GM12865 (cell line): ENCODE data around the gene RCC1.
"Not testable (repeated sequence)": the region's sequence is repeated elsewhere in the genome, so short reads cannot be mapped to it uniquely, and the experiment has no call there.

Experiments used
- DNase-seq: peaks from one replicate; pipeline ENCODE4 v3.0.0; 2010; ENCODE audit warnings: low read depth
- H3K4me3 ChIP-seq: 2 replicates; pipeline ENCODE4 v1.5.1; 2011; ENCODE audit warnings: mild to moderate bottlenecking, low read depth, low read length, control low read depth
- TF ChIP-seq, protein P1 (sequence below): IDR thresholded peaks from 2 replicates; pipeline ENCODE4 v1.5.1; 2011; ENCODE audit warnings: low read length, control low read depth, low read depth, inconsistent platforms; ENCODE audit not compliant: insufficient read depth; ENCODE audit errors: missing control alignments

The RCC1 gene

DNA sequence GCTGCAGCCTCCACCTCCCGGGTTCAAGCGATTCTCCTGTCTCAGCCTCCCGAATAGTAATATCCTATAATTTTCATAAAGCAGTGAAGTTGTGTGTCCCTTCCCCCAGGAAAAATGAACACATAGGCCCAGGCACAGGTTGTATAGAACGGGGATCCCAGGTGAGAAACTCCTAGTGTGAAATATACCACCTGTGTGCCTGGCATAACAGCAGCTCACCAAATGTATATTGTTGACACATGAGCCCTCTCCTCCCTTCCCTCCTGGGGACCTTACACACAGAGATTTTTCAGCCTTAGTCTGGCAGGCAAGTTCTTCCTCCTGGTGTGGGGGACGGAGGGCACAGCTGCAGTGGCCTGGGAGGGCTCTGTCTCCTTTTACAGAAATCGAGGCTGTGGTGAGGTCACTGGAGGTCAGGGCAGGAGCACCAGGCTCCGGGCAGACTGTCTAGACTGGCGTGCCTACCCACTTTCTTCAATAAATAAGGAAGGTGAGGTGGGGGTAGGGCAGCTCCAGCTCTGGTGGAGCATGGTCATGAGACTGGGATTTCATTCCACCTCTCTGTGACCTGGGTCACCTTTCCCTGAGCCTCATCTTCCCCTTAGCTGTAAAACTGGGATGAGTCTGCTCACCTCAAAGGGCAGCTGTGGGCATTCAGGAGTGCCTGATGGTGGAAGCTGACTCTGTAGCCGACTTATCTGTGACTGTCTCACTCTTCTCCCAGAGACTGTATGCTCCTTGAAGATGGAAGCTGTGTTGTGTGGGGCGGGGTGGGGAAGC lies 14.3 kb downstream of the RCC1 start:
- no peak for DNase-seq
- TF ChIP-seq, protein P1, sequence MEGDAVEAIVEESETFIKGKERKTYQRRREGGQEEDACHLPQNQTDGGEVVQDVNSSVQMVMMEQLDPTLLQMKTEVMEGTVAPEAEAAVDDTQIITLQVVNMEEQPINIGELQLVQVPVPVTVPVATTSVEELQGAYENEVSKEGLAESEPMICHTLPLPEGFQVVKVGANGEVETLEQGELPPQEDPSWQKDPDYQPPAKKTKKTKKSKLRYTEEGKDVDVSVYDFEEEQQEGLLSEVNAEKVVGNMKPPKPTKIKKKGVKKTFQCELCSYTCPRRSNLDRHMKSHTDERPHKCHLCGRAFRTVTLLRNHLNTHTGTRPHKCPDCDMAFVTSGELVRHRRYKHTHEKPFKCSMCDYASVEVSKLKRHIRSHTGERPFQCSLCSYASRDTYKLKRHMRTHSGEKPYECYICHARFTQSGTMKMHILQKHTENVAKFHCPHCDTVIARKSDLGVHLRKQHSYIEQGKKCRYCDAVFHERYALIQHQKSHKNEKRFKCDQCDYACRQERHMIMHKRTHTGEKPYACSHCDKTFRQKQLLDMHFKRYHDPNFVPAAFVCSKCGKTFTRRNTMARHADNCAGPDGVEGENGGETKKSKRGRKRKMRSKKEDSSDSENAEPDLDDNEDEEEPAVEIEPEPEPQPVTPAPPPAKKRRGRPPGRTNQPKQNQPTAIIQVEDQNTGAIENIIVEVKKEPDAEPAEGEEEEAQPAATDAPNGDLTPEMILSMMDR = no peak
- H3K4me3 ChIP-seq = no peak overlapping the region

DNA sequence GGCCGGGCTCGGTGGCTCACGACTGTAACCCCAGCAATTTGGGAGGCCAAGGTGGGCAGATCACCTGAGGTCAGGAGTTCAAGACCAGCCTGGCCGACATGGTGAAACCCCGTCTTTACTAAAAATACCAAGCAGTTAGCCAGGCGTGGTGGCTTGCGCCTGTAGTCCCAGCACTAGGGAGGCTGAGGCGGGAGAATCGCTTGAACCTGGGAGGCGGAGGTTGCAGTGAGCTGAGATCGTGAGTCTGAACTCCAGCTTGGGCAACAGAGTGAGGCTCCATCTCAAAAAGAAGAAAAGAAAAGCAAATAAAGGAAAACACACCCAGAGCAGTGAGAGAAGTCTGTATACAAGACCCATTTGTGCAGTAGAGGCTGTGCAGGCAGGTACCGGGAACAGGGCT lies 15.0 kb downstream of the RCC1 start:
- DNase-seq, H3K4me3 ChIP-seq: not testable (repeated sequence)

DNA sequence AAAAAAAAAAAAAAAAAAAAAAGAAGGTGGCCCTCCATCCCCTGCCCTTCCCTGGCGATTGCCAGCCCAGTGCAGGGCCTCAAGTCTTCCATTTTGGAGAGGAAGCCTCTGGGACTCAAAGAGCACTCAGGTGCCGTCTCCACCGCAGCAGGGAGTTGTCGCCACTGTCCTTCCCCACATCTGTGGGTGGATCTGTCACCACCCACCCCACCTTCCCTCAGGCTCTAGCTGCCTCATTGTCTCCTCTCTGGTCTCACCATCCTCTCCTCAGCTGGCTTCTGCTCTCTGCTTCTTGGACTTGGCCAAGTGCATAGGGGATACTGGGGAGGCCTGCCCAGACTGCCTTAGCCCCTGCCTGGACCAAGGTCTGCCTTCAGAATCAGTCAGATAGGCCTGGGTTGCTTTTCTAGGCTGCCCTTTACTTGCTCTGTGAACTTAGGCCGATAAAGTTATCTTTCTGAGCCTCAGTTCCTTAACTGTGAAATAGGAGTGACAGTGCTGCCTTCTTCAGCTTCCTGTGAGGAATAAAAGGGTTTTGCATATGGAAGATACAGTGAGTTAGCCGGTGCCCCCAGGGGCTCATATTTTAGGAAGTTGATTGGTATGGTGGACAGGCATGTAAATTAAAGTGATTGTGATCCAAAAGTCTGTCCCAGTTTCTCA lies 15.8 kb downstream of the RCC1 start:
- DNase-seq = no peak
- TF ChIP-seq, protein P1 = no peak

DNA sequence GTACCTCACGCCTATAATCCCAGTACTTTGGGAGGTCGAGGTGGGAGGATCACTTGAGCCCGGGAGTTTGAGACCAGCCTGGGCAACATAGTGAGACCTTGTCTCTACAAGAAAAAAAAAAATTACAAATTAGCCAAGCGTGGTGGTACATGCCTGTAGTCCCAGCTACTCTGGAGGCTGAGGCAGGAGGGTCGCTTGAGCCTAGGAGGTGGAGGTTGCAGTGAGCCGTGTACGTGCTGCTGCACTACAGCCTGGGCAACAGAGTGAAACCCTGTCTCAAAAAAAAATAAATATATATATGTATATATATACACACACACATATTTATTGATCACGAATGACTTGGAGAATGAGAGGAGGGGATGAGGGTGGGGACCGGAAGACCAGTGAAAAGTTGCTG lies 16.7 kb downstream of the RCC1 start:
- not testable (repeated sequence) for DNase-seq

More for the DNA sequence above, 15.8 kb downstream of the RCC1 start:
- H3K4me3 ChIP-seq = no peak overlapping the region

DNA sequence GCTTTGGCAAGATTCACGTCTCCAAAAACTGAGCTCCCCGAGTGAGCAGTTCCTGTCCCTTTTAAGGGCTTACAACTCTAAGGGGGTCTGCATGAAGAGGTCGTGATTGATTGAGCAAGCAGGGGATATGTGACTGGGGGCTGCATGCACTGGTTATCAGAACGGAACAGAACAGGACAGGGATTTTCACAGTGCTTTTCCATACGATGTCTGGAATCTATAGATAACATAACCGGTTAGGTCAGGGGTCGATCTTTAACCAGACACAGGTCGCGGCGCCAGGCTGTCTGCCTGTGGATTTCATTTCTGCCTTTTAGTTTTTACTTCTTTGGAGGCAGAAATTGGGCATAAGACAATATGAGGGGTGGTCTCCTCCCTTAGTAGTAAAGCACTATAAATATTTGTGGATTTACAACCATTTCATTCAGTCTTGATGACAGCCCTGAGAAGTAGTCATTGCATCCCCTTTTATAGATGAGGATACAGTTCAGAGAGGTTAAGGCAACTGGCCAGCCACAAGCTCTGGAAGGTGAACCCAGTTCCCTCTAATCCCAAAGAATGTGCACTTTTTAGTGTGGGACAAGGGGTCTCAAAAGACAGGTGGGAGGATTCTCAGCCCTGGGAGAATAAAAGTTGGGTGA lies 19.3 kb downstream of the RCC1 start:
- not testable (repeated sequence) for DNase-seq, H3K4me3 ChIP-seq

More for the DNA sequence above, 16.7 kb downstream of the RCC1 start:
- not testable (repeated sequence) for H3K4me3 ChIP-seq

DNA sequence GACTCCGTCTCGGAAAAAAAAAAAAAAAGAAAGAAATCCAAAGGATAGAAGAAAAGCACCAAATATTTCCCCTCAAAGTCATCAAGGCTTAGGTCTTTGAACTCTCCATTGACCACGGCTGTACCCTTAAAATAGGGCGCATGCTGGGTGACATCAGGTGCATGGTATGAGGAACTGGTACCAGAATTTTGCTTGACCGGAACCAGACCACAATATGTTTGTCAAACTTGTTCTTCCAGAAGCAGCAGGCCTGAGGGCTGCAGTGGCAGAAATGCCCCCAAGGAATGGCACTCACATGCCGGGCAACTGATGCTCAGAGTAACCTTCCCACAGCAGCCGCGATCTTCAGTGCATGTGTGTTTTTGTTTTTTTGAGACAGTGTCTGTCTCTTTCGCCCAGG lies 21.0 kb downstream of the RCC1 start:
- no peak overlapping the region for H3K4me3 ChIP-seq
- DNase-seq = no peak
- TF ChIP-seq, protein P1 = no peak

DNA sequence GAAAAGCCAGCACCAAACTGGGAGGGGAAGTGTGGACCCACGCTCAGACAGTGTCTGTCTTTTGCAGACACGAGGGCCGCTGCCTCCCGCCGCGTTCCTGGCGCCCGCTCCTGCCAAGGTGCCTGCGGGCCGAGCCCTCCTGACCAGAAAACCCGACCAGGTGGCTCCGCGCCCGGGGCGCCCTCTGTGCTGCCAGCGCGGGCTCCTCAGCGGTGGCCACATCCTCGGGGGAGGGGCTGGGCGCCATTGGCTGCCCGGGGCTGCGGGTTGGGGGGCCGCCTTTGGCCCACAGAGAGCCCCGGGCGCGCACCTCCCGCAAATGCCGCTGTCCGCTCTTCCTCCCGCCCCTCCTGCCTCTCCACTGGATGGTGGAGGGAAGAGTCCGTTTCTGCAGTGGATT lies 24.6 kb downstream of the RCC1 start:
- H3K4me3 ChIP-seq = no peak overlapping the region
- no peak for DNase-seq
- TF ChIP-seq, protein P1 = no peak

DNA sequence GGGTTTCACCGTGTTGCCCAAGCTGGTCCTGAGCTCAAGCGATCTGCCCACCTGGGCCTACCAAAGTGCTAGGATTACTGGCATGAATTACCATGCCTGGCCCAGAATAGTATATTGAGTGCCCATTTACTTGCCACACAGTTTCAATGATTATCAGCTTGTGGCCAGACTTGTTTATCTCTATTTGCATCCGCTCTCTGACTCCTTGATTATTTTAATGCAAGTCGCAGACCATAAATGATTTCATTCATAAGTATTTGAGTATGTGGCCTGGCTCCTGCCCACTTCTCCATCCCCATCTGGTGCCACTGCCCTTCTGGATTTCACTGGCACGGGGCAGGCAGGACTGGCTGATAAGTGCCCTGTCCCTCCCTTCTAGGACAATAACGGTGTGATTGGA lies 28.8 kb downstream of the RCC1 start:
- H3K4me3 ChIP-seq = no peak overlapping the region
- TF ChIP-seq, protein P1 = no peak

More for the DNA sequence above, 28.8 kb downstream of the RCC1 start:
- DNase-seq = no peak
